Endothelial cell of umbilical vein (primary cell): ENCODE data around the gene UBE2S. TPM values are rescaled to one million over a fixed set of nuclear protein-coding genes. Genes with fewer than 3 reads are reported as not detected.

ENCODE experiments used
- BruUV-seq: library from RNA; stranded (reverse); fragments of 400-500 nt; replicated peaks from 2 replicates; lab custom pipeline; 2021; lab: Mats Ljungman, UMichigan
- CTCF ChIA-PET: fragments of 300-600, 350-600 bp; sonication (Branson Sonifier 250); formaldehyde crosslinking; loops from one replicate; lab custom pipeline; 2021; ENCODE audit warnings: antibody characterized with exemption, inconsistent platforms; lab: Charles Lee
- POLR2A ChIA-PET: fragments of 300-600, 350-600 bp; sonication (Branson Sonifier 250); formaldehyde crosslinking; loops from one replicate; lab custom pipeline; 2021; ENCODE audit warnings: antibody characterized with exemption, inconsistent platforms; lab: Charles Lee
- DNase-seq: peaks from one replicate; pipeline ENCODE4 v3.0.0-alpha.2; 2011; ENCODE audit warnings: low read depth, low spot score
- FAIRE-seq: peaks from 2 replicates; lab custom pipeline; 2011; peaks lifted over from hg19 to GRCh38; lab: Jason Lieb, UNC
- H2AFZ ChIP-seq: 2 replicates; pipeline ENCODE4 v1.6.0; 2012; ENCODE audit warnings: low read depth, low read length, control low read depth, inconsistent platforms
- H3K27ac ChIP-seq: 2 replicates; pipeline ENCODE4 v1.5.1; 2011; ENCODE audit warnings: low read depth, mild to moderate bottlenecking, control low read depth, low read length, moderate library complexity; ENCODE audit not compliant: insufficient read depth
- H3K27me3 ChIP-seq, 2 experiments: 2 replicates each; pipeline versions ENCODE4 v1.6.0 to v1.6.1; 2011; ENCODE audit warnings: low read length in 2 of 2, mixed read lengths in 1 of 2; ENCODE audit not compliant: control insufficient read depth in 2 of 2, insufficient read depth in 2 of 2
- H3K36me3 ChIP-seq, 2 experiments: 2 replicates in 1 of 2; 3 replicates in 1 of 2; pipeline ENCODE4 v1.5.1; 2011; ENCODE audit warnings: low read length in 2 of 2, mild to moderate bottlenecking in 1 of 2, moderate library complexity in 1 of 2; ENCODE audit not compliant: control insufficient read depth in 2 of 2, insufficient read depth in 2 of 2; ENCODE audit errors: extremely low read depth in 1 of 2
- H3K4me1 ChIP-seq: 3 replicates; pipeline ENCODE4 v1.5.1; 2011; ENCODE audit warnings: mild to moderate bottlenecking, low read length; ENCODE audit not compliant: control insufficient read depth, insufficient read depth; ENCODE audit errors: extremely low read depth
- H3K4me2 ChIP-seq: 2 replicates; pipeline ENCODE4 v1.6.1; 2011; ENCODE audit warnings: low read length, control low read depth, mixed read lengths; ENCODE audit not compliant: insufficient read depth
- H3K4me3 ChIP-seq, 3 experiments: fragments of 200-600 bp in 1 of 3; sonication (generic), shearing (Covaris generic) in 1 of 3; replicated peaks in 1 of 3; 2 replicates each; pipeline ENCODE4 v1.5.1; 2011 to 2016; ENCODE audit warnings: control low read depth in 3 of 3, low read length in 3 of 3, mild to moderate bottlenecking in 2 of 3, inconsistent platforms in 1 of 3, low read depth in 1 of 3, moderate library complexity in 1 of 3; ENCODE audit not compliant: insufficient read depth in 1 of 3
- H3K79me2 ChIP-seq: 2 replicates; pipeline ENCODE4 v1.6.0; 2012; ENCODE audit warnings: low read length, inconsistent platforms; ENCODE audit not compliant: control insufficient read depth, insufficient read depth
- H3K9ac ChIP-seq: replicated peaks from 2 replicates; pipeline ENCODE3; 2011; ENCODE audit warnings: low read length, control low read depth; ENCODE audit not compliant: insufficient read depth; ENCODE audit errors: extremely low read depth
- H3K9me1 ChIP-seq: replicated peaks from 3 replicates; pipeline ENCODE4 v1.6.0; 2011; ENCODE audit warnings: mild to moderate bottlenecking, low read length; ENCODE audit not compliant: control insufficient read depth, insufficient read depth; ENCODE audit errors: extremely low read depth
- H3K9me3 ChIP-seq: replicated peaks from 2 replicates; pipeline ENCODE4 v1.5.1; 2012; ENCODE audit warnings: low read length, inconsistent platforms; ENCODE audit not compliant: control insufficient read depth, insufficient read depth
- H4K20me1 ChIP-seq: replicated peaks from 2 replicates; pipeline ENCODE3; 2011; ENCODE audit warnings: mild to moderate bottlenecking, low read length; ENCODE audit not compliant: control insufficient read depth, insufficient read depth; ENCODE audit errors: extremely low read depth
- CTCF ChIP-seq, 2 donors: IDR thresholded peaks; 1 replicate in 1 of 2; 2 replicates in 1 of 2; pipeline ENCODE4 v1.5.1; 2011; ENCODE audit warnings: low read length in 2 of 2, mild to moderate bottlenecking in 2 of 2, moderate library complexity in 2 of 2, control low read depth in 1 of 2, inconsistent platforms in 1 of 2, low read depth in 1 of 2; ENCODE audit not compliant: insufficient read depth in 1 of 2; ENCODE audit errors: extremely low read depth in 1 of 2
- EZH2 ChIP-seq: IDR thresholded peaks from 2 replicates; pipeline ENCODE4 v1.6.1; 2012; ENCODE audit warnings: borderline replicate concordance, low read depth, mild to moderate bottlenecking, moderate library complexity, low read length, inconsistent platforms; ENCODE audit not compliant: severe bottlenecking
- FOS ChIP-seq: IDR thresholded peaks from 2 replicates; pipeline ENCODE4 v1.6.1; 2011; ENCODE audit warnings: mild to moderate bottlenecking, low read length, moderate library complexity, borderline replicate concordance; ENCODE audit not compliant: insufficient read depth
- GATA2 ChIP-seq: IDR thresholded peaks from 2 replicates; pipeline ENCODE4 v1.7.0; 2011; ENCODE audit warnings: low read depth, mild to moderate bottlenecking, moderate library complexity, mixed read lengths, low read length; ENCODE audit not compliant: insufficient read length, insufficient read depth
- JUN ChIP-seq: IDR thresholded peaks from 2 replicates; pipeline ENCODE4 v1.6.1; 2011; ENCODE audit warnings: borderline replicate concordance, low read depth; ENCODE audit not compliant: insufficient read length, insufficient read depth
- MYC ChIP-seq: IDR thresholded peaks from one replicate; pipeline ENCODE4 v1.6.1; 2011; ENCODE audit warnings: mild to moderate bottlenecking, low read depth, low read length
- POLR2A ChIP-seq: IDR thresholded peaks from 2 replicates; pipeline ENCODE4 v1.6.1; 2012; ENCODE audit warnings: low read depth, mild to moderate bottlenecking, control low read depth, low read length
- POLR2AphosphoS5 ChIP-seq: IDR thresholded peaks from 2 replicates; pipeline ENCODE4 v1.6.1; 2012; ENCODE audit warnings: low read depth, mild to moderate bottlenecking, control low read depth, low read length, moderate library complexity; ENCODE audit not compliant: insufficient read depth
- dilution Hi-C: fragments of 300-500 bp; cut with MboI; formaldehyde crosslinking; loops from one replicate; pipeline ENCODE4 v1.15.0; 2019; ENCODE audit warnings: low sequenced_read_pairs; ENCODE audit not compliant: extremely low pct_ligation_motif_present
- intact Hi-C: fragments of 100-400 bp; cut with micrococcal nuclease; formaldehyde crosslinking; loops from one replicate; pipeline ENCODE4 v1.10.0; 2022
- polyA plus RNA-seq, 4 experiments: library from polyadenylated mRNA; depleted of rRNA in 3 of 4; stranded (reverse) in 3 of 4; unstranded in 1 of 4; fragments of >200 nt; gene quantifications; 2 replicates each; pipeline versions ENCODE4 v1.2.1 to v1.2.3, GENCODE V29; 2011 to 2012; ENCODE audit warnings: missing spikeins in 1 of 4
- total RNA-seq: library from RNA; stranded (reverse); gene quantifications from 2 replicates; pipeline ENCODE4 v1.2.3, GENCODE V29; 2021
- TF ChIP-seq, protein P1 (sequence below): IDR thresholded peaks from 2 replicates; pipeline ENCODE4 v1.6.1; 2011; ENCODE audit not compliant: insufficient read depth, insufficient read length

The UBE2S gene
- total and polyA plus RNA-seq, 2 donors (not counting 3 experiments of a cell fraction or from before 2014, with no cell fraction given) = 183 to 257 TPM

GRCh38 chr19:55455576-55456235 lies 48.1 kb upstream of the UBE2S start:
- H4K20me1 ChIP-seq = no peaks in the 10 kb centered on the region
- CTCF ChIA-PET = no interaction called here

More at GRCh38 chr19:55455576-55456235, 48.1 kb upstream of the UBE2S start:
- no peak overlapping the region for H3K4me2 ChIP-seq
- H3K9ac ChIP-seq = no peak overlapping the region
- intact Hi-C loops = no loop called here
- POLR2A ChIA-PET = no interaction called here
- peaks cover 6 to 12% of the 10 kb centered on the region in 2 experiments for H3K27me3 ChIP-seq
- peaks cover 5% of the 10 kb centered on the region for H3K4me1 ChIP-seq
- H3K9me1 ChIP-seq = no peaks in the 10 kb centered on the region
- no peak for DNase-seq
- H2AFZ ChIP-seq = no peak overlapping the region
- H3K79me2 ChIP-seq = no peaks in the 10 kb centered on the region
- BruUV-seq = no TSS peak
- H3K27ac ChIP-seq = no peak overlapping the region
- H3K4me3 ChIP-seq = no peak overlapping the region
- peaks cover 0 to 3% of the 10 kb centered on the region in 2 experiments for H3K36me3 ChIP-seq
- no peaks in the 10 kb centered on the region for H3K9me3 ChIP-seq
- no peak for TF ChIP-seq EZH2
- TF ChIP-seq POLR2A = no peak
- TF ChIP-seq GATA2 = no peak
- TF ChIP-seq FOS = no peak
- TF ChIP-seq MYC = no peak
- TF ChIP-seq, protein P1, sequence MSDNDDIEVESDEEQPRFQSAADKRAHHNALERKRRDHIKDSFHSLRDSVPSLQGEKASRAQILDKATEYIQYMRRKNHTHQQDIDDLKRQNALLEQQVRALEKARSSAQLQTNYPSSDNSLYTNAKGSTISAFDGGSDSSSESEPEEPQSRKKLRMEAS = no peak
- no peak for TF ChIP-seq JUN
- TF ChIP-seq POLR2AphosphoS5 = no peak
- no peak for TF ChIP-seq CTCF (IDR thresholded peaks at IDR 0.05; ENCODE audit: extremely low read depth in 1 of 2, insufficient read depth in 1 of 2, low read depth in 1 of 2, low read length in 2 of 2)
- dilution Hi-C loops = no loop called here
- no peak for FAIRE-seq
